GM18502 (cell line): ENCODE results near the gene PAQR8.
A peak's percentile ranks its signal among the peaks of the same experiment; 100 is the strongest.

ENCODE experiments used
- ATAC-seq: cut with Tn5 transposase; IDR thresholded peaks from one replicate; pipeline ENCODE4 v1.9.1; 2021; ENCODE audit warnings: mild to moderate bottlenecking; ENCODE audit not compliant: unreplicated experiment, poor library complexity

PAQR8 gene

DNA sequence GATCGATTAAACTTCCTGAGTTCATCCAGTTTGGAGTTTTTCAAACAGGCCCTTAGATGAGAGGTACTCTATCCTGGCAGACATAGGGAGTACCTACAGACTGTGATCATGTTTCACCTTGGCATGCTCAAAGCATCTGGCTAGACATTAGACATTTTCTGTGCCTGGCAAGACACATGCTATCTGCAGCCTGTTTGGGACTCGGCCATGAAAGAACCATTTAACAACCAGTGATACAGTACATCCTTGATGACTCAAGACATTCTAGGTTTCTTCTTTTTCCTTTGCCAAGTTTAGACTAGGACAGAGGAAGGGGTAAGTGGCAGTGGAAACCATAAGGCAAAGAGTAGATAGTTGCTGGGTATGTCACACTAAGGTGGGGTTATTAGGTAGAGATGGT is 15.4 kb upstream of the PAQR8 start:
- no peak for ATAC-seq

DNA sequence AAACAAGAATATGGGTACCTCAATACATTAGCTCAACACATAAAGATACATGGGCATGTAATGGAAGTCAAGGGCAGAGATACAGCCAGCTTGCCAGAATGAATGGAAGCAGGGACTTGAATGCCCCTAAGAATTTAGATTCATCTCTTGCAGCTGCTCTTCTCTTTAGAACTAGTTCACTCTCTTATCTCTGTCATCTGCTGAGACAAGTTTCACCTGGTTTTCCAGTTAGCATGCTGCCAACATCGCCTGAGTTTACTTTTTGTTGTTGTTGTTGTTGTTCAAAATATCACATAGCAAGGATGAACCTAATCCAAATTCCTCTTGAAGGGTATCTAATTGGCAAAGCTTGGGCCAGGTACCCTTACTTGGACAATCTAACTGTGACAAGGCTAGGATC is 14.1 kb upstream of the PAQR8 start:
- ATAC-seq, result no peak

DNA sequence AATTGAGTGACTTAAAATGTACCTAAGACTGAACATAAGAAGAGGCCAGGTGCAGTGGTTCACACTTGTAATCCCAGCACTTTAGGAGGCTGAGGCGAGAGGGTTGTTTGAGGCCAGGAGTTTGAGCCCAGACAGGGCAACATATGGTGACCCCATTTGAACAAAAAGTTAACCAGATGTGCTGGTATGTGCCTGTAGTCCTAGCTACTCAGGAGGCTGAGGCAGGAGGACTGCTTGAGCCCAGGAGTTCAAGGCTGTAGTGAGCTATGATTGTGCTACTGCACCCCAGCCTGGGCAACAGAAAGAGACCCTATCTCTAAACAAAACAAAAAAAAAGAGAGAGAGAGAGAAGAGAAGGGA is 10.1 kb upstream of the PAQR8 start:
- ATAC-seq, result peak; percentile 11

DNA sequence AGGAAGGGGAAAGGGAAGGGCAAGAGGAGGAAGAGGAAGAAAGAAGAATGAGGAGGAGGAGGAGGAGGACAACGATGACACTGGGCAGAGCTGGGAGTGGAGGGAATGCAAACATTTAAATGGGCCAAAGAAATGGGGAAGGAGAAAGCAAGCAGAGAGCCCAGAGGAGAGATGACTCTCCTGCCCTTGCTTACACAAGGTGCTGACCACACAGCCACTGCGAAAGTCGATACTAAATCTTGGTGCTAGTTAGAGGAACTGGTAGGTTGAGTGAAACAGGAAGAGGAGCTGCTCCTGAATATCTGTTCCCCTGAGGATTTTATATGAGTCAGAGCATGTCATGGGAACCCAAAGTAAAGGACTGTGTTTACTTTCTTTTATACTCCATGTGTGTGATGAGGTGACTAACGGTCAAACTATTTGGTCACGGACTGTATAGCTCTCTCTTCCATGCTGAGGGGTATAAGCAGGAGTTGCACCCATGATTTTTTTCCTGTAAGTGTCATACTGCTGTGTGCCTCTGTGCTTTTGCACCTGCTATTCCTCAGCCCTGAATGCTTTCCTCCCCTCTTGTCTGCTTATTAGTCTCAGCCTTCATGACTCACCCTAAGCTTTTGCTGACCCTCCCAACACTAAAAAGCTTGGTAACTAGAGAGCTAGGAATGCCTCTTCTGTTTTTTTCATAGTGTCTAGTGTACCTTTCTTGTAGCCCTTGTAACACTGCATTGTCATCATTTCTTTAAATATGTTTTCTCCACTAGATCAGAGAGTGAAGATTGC is 9.5 kb upstream of the PAQR8 start:
- ATAC-seq, result peak; percentile 97

DNA sequence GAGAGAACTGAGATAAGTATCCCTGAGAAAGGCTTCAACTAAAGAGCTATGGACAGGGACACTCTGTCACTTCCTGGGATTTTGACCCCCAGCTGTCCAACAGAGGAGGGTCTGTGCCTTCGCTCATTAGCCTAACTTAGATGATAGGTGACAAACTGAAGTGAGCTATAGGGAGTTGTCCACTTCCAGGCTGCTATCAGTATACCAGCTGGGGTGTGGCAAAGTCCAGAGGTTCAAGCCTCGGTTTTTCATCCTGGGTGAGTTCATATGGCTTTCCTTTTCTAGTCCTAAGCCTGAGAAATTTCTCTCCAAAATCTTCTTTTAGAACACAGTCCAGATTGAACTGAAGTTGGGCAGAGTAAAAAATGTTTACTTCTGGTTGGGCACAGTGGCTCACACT is 5.9 kb upstream of the PAQR8 start:
- ATAC-seq, result no peak

DNA sequence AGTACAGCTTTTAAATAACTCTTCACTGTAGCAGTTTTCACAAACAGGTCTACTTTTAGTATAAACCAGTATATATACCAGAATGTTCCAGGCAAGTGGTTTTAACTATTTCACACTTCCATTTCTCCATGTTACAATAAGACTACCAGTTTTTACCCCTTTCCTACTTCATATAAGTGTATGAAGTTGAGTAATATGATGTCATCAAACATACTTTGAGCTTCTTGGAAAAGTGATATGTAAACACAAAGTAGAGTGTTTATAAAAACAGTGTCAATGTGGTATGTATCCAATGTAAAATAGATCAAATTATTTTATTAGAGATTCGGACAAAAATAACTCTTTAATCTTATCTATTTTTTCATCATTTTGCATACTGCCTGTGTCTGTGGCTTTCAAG is 2.5 kb upstream of the PAQR8 start:
- ATAC-seq, result no peak

DNA sequence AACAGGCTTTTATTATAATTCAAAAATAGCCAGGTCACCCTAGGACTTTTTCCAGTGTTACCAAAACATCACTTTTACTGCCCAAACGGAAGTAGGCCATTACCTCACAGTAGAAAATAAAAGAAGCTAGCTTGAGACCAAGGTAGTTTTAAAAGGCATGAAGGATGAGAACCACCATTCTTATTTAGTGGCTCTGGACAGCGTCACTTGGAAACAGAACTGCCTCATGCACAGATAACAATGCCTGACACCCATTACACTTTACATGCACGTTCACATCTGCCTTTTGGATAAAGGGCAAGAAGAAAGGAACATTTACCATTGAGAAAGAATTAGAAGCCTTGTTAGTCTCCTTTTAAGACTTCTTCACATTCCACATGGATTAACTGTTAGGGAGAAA is 1.9 kb upstream of the PAQR8 start:
- no peak for ATAC-seq

DNA sequence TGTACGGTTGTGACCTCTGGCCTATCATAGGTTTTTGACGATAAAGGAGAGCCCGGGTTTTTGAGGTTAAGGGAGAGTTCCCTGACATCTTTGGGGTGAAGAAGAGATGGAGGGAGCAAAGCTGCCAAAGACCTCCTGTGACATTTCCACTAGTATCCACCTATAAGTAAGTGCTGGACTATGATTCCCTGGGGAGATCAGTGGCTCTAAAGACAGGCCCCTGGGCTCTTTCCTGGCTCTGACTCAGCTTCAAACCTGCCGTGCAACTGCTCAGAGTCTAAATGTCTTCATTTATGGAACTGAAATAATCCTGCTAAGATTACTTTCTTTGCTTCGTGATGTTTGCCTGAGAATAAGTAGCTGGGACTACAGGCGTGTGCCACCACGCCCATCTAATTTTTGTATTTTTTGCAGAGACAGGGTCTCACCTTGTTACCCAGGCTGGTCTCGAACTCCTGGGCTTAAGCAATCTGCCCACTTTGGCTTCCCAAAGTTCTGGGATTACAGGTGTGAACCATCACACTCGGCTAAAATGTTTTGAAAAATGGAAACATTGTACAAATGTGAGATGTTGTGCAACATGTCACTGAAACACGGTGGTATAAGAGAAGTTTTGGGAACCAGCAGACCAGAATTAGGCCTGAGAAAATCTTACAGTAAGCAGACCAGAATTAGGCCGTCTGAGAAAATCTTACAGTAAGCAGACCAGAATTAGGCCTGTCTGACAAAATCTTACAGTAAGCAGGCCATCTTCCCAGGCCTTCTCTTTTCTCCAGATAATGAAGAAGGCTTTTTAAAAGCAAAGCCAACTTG is 1.1 kb upstream of the PAQR8 start:
- no peak for ATAC-seq

DNA sequence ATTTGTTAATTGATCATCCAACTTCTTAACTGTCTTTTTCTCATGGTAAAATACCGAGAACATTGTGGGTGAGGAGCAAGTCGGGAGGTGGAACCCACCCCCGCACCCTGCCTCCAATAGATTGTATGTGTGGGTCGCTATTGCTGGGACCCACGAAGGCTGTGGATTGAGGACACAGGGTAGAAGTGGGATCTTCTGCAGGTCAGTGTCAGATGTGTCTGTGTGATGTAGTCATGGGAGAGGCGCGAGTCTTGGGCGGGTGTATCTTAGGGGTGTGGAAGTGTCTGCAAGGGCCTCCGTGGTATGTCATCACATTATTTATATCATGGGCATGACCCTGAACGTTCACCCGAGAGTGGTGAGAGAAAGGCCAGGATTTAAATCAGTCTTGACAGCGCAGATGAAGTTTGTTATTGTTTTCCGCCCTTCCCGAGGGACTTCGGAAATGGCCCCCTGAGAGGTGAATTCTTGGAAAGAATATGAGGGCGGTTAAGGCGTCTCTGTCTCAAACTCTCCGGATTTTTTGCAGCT is 472 bp upstream of the PAQR8 start:
- peak; percentile 13 for ATAC-seq

DNA sequence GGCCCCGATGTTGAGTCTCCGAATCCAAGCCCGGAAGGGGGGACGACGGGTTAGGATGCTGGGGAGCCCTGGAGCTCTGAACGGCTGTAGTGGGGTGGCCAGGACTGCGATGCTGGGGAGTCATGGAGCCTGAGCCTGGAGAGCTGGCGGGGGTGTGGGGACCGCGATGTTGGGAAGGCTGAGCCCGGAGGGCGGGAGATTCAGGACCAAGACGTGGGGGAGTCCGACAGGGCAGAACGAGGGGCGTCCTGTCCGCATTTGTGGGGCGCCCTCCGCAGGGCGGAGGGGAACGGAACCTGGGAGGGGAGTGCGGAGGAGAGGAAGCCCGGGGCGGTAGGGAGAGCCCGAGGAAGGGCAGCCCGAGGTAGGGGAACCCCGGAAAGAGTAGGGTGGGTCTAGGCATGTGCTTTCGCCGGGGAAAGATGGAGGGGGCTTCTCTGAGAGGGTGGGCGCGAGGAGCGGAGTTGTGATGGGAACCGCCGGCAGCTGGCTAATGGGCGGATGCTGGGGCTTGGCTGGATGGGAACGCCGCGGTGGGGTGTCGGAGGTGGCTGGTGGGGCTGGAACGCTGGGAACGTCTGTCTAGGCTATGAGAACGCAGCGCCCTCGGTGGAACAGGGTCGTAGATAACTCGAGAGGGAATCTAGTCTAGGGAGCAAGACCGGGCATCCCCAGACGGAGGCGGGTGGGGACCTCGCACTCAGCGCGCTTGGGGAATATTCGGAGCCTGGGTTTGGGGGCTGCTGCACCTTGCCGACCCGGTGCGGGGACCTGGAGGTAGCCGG is 684 bp downstream of the PAQR8 start:
- peak; percentile 55 for ATAC-seq

DNA sequence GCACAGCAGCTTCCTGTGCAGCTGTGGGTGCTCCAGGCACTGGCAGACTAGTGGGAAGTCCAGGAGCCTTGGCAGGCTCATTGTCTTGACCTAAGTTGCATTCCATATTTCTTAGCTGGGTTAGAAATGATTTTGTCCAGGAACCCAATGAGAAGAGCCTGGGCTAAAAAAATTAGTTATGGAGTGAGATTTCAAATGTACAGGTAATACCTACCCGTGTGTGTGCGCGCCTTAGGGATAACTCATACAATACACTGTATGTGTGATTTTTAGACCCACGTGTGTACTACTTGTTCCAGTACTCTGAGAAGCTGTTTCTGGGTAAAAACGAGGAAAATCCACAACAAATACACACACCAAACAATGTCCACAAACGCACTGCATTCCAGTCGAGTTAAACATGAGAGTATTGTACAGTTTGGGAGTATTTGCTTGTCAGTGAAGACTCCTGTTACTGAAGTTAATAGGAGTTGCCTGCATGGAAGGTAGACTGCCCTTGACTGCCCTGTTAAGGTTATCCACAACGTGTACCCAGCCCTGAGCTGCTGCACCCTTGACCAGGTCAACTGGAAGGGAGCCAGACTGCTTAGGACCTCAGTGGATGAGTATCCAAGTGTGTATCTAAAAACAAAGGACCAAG is 1.4 kb downstream of the PAQR8 start:
- no peak for ATAC-seq

DNA sequence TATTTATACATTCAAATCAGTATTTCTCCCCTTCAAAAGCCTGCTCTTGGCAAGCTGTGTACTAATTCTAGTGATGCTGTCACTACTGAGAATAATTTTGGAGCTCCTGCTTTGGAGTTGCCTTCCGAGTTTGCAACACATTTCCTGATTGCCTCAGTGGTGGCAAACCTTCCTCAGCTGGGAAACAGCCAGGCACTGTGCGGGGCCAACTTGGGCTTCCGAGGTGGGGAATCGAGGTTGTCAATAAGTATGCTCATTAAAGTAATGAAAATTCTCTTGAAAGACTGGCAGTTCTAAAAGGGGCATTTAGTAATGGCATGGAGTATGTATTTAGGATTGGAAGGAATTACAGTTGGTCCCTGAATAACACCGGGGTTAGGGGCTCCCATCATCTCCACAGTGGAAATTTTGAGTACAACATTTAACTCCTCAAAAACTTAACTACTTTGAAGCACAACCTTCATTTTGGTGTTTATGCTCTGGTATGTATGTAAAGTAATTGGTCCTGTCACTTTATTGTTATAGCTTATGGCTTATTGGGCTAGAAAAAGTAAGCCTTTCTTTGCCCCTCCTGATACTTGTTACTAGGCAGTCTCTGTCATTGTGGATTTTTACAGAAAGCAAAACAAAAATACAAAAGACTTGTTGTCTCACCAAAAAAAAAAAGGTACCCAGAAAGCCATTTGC is 2.7 kb downstream of the PAQR8 start:
- ATAC-seq, result no peak

DNA sequence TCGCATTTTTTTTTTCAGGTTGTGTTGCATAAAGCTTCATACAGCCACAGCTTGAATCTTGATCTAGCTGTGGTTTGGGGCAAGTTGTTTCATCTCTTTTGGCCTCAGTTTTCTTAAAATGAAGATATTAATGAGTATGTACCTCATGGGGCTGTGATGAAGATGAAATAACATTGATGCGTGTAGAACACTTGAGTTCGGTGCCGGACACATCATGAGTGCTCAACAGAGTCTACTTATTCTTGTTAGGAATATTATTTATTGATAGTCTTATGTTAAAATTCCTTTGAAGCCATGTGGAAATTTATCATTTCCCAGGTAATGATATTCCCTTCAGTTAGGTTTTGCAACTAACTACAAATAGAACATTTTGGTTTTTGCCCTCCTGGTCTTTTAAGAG is 3.4 kb downstream of the PAQR8 start:
- ATAC-seq, result no peak

DNA sequence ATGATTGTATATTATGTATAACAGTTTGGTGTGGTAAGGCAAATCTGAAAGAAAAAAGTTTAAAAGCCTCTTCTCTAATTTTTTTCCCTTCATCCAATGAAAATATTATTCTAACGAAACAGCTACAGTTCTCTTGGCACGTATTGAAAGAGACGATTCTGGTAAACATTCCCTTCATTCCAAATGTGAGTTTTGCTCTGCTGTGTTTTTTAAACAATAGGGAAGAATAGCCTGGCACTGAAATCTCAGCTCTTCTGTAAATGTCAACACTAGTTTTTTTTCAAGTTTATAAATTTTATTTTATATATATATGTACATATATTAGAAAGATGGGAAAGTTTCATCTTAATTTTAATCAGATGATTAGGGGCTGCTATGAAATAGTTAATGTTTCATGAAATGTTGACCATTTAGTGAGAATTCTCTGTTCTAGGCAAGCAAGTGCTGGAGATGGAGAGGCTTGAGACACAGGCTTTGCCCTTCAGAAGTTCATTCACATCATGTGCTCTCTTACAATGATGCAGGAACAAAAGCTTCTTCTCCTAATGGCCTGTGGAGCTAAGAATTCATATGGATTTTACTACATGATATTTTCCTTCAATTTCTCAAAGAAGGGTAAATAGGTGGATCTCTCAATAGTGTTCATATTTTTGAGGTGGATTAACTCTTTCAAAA is 4.1 kb downstream of the PAQR8 start:
- no peak for ATAC-seq

DNA sequence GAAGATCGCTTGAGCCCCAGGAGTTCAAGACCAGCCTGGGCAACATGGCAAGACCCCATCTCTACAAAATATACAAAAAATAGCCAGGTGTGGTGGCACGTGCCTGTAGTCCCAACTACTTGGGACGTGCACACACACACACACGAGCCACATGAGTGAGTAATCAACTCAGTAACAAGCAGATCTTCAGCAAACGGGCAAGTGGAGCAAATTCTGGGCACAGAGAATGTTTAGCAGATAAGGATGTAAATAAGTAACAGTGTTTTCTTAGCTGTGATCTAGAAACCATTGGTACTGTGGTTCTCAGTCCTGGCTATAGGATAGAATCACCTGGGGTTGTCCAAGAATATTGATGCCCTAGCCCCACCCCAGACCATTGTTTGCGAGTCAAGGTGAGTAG is 6.1 kb downstream of the PAQR8 start:
- ATAC-seq, result no peak

DNA sequence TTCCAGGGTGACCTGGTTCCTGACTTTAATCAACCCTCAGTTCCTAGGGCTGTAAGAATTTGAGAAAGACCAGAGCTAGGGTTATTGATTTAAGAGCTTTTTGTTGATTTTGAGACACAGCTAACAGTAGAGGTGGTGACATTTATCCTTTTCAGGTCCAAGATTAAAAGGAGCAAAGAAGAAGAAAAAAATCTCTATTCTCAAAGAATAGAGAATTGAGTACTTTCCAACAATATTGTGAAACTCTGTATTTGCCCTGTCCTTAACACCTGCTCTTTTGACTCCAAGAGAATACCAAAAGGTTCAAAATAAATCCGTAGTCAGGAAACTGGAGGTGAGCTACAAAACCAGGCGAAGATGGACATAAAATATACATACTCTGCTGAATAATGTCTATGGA is 7.3 kb downstream of the PAQR8 start:
- no peak for ATAC-seq

DNA sequence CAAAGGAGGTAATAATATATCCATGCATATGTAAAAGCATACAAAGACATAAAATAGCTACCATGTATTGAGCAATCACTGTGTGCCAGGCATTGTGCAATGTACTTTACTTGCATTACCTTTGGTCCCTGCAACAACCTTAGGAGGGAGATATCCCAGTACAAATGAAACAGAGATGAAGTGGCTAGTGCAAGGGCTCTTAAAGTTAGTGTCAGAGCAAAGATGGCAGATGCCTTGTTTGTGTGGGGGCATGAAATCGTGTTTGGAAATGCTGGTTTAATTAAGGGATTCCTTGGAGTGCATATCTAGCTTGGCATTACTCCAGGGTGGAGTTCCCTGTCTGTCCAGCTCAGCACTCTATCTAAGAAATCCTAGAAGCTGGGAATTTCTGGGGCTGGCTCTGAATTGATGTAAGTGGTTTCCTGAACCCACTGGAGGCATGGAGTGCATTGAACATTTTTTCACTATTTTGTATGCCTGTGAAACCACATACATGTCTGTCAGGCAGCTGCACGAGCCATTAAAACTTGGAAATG is 9.8 kb downstream of the PAQR8 start:
- ATAC-seq, result no peak

DNA sequence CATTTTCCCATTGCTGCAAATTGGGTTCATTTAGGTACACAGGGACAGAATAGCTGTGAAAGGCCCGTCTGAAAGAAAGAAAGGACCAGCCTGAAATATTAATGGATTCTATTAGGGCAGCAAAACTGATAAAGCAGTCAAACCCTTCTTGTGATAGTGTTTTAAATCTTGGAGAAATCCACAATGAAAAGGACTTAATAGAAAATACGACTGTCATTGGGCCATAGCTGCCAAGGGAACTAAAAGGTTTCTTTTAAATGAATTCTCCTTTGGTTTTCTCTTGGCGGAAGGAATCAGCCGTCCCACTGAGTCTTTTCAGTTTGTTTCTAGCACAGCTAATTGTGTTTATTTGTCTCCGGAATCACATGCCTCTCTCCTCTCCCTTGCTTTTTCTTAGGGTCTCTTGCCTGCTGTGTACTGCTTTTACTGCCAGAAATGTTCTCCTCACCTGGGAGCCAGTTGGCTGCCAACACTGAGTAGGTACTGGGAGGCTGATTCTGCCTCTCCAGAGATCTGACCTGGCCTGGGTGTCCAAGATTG is 11.3 kb downstream of the PAQR8 start:
- no peak for ATAC-seq

DNA sequence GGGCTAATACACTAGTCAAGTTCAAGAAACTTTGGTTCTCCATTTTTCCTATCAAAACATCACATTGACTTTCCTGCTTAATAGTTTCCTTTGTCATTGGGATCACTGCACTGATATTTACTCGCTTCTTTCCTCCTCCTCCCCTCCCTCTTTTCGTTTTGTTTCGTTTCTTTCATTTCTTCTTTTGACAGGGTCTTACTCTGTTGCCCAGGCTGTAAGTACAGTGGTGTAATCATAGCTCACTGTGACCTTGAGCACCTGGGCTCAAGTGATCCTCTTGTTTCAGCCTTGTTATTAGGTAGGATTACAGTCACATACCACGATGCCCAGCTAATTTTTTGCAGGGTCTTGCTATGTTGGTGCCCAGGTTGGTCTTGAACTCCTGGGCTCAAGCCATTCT is 12.3 kb downstream of the PAQR8 start:
- ATAC-seq, result no peak
